BE2C (cell line): ENCODE measurements around the gene MAGEA6.
A peak's percentile ranks its signal among the peaks of the same experiment; 100 is the strongest.
"Not testable (repeated sequence)": the region's sequence is repeated elsewhere in the genome, so short reads cannot be mapped to it uniquely, and the experiment has no call there.

Experiments used
- DNase-seq: peaks from one replicate; pipeline ENCODE4 v3.0.0-alpha.2; 2020
- H3K27me3 ChIP-seq: fragments of 250-450 bp; sonication (Bioruptor Pico); 2 replicates; pipeline ENCODE4 v1.5.1; 2020; ENCODE audit warnings: mild to moderate bottlenecking
- H3K36me3 ChIP-seq: fragments of 250-450 bp; sonication (Bioruptor Pico); 2 replicates; pipeline ENCODE4 v1.5.1; 2020; ENCODE audit warnings: mild to moderate bottlenecking
- H3K4me1 ChIP-seq: fragments of 250-450 bp; sonication (Bioruptor Pico); 2 replicates; pipeline ENCODE4 v1.5.1; 2020
- H3K4me3 ChIP-seq: 2 replicates; pipeline ENCODE4 v1.5.1; 2011; ENCODE audit warnings: low read depth, low read length
- H3K9me3 ChIP-seq: fragments of 250-450 bp; sonication (Bioruptor Pico); 2 replicates; pipeline ENCODE4 v1.5.1; 2020
- TF ChIP-seq, protein P1 (sequence below): IDR thresholded peaks from 2 replicates; pipeline ENCODE4 v1.5.1; 2012; ENCODE audit warnings: mild to moderate bottlenecking, low read depth, low read length

The MAGEA6 gene

DNA sequence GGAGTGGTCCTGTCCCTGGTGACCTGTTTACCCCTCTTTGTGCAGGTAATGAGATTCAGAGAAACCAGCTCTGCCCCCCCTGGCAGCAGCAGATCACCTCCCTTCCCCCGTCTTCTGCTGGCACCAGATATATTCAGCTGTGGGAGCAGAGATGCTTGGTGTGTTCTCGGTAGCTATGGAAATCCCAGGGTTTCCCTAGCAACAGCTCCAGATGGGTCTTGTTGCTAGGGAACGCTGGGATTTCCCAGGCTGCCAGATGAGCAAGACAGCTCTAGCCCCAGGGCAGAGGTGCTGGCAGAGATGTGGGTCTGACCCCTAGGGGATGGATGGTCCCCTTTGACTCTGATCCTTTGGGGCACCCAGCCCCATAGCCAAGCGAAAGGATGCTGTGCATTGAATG is 40.9 kb upstream of the MAGEA6 start:
- Histone ChIP-seq H3K9me3 (no peaks in the 10 kb centered on the region), H3K4me3 (no peak overlapping the region), H3K36me3 (no peaks in the 10 kb centered on the region), H3K27me3 (no peaks in the 10 kb centered on the region), H3K4me1 (peaks cover 9% of the 10 kb centered on the region)
- TF ChIP-seq, protein P1, sequence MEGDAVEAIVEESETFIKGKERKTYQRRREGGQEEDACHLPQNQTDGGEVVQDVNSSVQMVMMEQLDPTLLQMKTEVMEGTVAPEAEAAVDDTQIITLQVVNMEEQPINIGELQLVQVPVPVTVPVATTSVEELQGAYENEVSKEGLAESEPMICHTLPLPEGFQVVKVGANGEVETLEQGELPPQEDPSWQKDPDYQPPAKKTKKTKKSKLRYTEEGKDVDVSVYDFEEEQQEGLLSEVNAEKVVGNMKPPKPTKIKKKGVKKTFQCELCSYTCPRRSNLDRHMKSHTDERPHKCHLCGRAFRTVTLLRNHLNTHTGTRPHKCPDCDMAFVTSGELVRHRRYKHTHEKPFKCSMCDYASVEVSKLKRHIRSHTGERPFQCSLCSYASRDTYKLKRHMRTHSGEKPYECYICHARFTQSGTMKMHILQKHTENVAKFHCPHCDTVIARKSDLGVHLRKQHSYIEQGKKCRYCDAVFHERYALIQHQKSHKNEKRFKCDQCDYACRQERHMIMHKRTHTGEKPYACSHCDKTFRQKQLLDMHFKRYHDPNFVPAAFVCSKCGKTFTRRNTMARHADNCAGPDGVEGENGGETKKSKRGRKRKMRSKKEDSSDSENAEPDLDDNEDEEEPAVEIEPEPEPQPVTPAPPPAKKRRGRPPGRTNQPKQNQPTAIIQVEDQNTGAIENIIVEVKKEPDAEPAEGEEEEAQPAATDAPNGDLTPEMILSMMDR: no peak
- peak; percentile 78 for DNase-seq

DNA sequence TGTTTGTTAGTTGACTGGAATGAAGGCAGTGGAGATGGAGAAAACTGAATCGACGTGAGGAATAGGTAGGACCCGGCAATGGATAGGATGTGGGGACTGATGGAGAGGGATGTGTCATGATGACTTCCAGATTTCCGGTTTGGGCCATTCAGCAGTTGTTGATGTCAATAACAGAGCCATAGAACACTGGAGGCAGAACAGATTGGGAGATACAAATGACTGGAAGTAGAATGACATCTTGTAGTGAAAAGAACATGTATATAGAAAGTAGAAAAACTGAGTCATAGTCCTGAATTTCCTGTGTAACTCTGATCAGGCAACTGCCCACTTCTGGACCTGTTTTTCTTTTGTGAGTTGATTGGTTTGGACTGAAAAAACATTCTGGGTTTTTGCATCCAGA is 36.5 kb upstream of the MAGEA6 start:
- Histone ChIP-seq H3K27me3 (no peaks in the 10 kb centered on the region), H3K36me3 (no peaks in the 10 kb centered on the region), H3K9me3 (no peaks in the 10 kb centered on the region), H3K4me3 (no peak overlapping the region), H3K4me1 (peaks cover 9% of the 10 kb centered on the region)
- DNase-seq: peak; percentile 60
- TF ChIP-seq, protein P1: no peak

DNA sequence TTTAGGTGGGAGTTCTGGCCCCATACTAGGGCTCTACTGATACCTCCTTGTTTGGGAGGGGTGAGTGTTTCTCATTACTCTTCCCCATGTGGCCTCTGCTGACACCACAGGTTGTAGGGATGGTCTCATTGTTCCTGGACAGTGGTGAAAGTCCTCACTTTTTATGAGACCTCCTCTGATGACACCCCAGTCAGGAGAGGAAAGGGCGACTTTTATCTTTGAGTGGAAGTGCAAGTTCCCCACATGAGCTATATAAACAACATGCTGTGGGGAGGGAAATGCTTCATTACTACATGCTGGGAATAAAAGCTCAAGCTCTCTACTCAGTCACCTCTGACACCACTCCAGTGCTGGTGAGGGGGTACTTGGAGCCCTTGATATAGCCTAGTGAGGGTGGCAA is 29.5 kb upstream of the MAGEA6 start:
- no peaks in the 10 kb centered on the region for H3K4me1 ChIP-seq
- no peaks in the 10 kb centered on the region for H3K36me3 ChIP-seq
- TF ChIP-seq, protein P1: no peak
- no peak for DNase-seq
- H3K4me3 ChIP-seq: no peak overlapping the region
- H3K9me3 ChIP-seq: no peaks in the 10 kb centered on the region
- no peaks in the 10 kb centered on the region for H3K27me3 ChIP-seq

DNA sequence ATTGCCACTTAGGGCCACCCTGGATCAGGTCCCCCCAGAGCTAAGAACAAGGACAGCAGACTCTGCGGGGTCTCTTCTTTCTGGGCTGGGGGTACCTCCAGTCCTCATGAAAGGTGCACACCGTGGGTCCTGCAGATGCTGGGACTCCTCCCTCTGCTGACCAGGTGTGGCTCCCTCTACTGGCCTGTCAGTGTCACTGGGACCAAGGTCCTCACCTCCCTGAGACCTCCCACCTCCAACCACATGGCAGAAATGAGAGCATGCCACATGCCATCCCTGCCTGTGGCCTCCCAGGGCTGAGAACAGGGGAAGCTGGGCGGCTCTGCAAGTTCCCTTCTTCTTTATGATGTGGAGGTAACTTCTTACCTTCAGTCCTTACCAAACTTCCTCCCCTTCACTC is 17.6 kb upstream of the MAGEA6 start:
- H3K9me3 ChIP-seq, H3K36me3 ChIP-seq, H3K4me1 ChIP-seq, DNase-seq, H3K4me3 ChIP-seq, H3K27me3 ChIP-seq: not testable (repeated sequence)

DNA sequence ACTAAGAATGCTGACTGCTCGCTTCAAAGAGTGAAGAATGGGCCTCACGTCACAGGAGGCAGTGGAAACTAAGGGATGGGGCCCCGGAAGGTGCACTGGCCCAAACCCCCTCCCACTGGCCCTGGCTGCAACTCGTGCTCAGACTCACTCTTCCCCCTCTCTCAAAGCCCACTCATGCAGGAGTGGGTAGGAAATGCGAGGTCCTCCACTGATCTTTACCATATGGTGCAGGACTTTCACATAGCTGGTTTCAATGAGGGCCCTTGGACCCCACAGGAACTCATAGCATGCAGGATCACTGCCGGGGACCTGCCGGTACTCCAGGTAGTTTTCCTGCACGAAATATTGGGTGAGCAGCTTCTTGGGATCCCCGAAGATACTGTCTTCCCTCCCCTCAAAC is 2.9 kb downstream of the MAGEA6 start:
- H3K4me3 ChIP-seq, H3K27me3 ChIP-seq, H3K36me3 ChIP-seq, H3K4me1 ChIP-seq, DNase-seq, H3K9me3 ChIP-seq: not testable (repeated sequence)

DNA sequence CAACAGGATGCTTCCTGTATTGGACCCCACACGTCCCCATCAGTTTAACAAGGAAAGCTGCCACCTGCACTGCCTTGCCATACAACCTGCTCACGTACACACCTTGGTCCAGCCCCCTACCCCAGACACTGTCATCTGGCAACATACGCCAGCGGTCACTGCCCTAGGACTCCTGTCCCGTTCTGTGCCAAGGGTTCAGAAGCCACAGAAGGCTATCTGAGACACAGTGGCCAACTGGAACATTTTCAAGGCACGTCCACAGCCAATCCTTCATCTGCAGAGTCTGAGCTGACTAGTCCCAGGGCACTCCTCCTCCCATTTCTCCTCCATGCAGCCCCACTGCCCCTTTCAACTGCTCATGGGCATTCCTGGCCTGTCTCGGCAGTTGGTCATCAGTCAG is 7.9 kb downstream of the MAGEA6 start:
- not testable (repeated sequence) for H3K4me3 ChIP-seq

DNA sequence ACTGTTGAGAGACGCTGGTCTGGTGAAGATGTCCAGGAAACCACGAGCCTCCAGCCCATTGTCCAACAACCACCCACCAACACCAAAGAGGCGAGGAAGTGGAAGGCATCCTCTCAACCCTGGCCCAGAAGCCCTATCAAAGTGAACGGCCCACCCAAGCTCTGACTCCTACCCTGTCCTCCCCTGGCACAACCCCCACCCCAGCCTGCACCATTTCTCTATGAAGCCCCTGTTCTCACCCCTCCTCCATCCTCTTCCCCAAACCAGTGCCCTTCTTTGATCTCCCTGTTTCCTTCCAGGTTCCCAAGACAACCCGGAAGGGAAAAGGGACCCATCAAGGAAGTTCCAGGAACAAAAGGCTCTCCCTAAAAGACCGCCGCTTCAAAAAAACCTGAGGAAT is 9.9 kb downstream of the MAGEA6 start:
- not testable (repeated sequence) for H3K36me3 ChIP-seq, H3K9me3 ChIP-seq, H3K4me1 ChIP-seq, H3K27me3 ChIP-seq, H3K4me3 ChIP-seq, DNase-seq

More for the DNA sequence above, 7.9 kb downstream of the MAGEA6 start:
- DNase-seq, H3K27me3 ChIP-seq, H3K9me3 ChIP-seq, H3K36me3 ChIP-seq, H3K4me1 ChIP-seq: not testable (repeated sequence)

DNA sequence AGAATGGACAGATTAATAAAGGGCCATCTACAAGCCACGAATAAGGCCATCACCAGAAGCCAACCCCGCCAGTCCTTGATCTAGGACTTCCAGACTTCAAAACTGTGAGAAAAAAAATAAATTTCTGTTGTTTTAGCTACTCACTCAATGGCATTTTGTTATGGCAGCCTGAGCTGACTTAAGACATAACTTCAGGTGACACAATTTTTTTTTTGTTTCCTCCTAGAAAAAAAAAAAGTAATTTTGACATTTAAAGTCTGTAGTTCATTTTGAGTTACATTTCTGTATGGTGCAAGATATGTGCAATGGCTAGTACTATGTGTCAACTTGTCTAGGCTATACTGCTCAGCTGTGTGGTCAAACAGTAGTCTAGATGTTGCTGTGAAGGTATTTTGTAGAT is 10.6 kb downstream of the MAGEA6 start, which contains the start of gene CSAG3:
TSS of gene CSAG3 (plus strand) at position 301 of the 400 bp plus-strand sequence.
- H3K9me3 ChIP-seq, H3K27me3 ChIP-seq, H3K4me3 ChIP-seq, DNase-seq, H3K4me1 ChIP-seq, H3K36me3 ChIP-seq: not testable (repeated sequence)

DNA sequence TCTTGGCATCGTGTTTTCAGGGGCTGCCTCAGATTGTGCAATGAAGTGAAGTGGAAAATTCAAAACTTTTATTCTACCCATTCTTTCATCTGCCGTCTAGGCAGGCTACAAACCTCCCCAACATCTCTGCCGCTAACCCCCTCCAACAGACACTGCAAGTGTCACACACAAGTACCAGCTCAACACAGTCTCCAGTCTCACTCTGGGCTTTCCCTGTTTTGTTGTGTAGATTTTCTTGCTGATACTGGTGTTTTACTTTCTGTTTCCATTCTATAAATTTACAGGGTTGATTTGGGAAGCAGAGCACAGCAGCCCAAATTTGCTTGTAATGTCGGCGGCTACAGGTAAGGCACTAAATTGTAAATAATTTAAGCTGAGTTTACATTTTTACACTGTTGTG is 14.6 kb downstream of the MAGEA6 start:
- not testable (repeated sequence) for H3K27me3 ChIP-seq, H3K36me3 ChIP-seq, DNase-seq, H3K4me3 ChIP-seq, H3K9me3 ChIP-seq, H3K4me1 ChIP-seq

DNA sequence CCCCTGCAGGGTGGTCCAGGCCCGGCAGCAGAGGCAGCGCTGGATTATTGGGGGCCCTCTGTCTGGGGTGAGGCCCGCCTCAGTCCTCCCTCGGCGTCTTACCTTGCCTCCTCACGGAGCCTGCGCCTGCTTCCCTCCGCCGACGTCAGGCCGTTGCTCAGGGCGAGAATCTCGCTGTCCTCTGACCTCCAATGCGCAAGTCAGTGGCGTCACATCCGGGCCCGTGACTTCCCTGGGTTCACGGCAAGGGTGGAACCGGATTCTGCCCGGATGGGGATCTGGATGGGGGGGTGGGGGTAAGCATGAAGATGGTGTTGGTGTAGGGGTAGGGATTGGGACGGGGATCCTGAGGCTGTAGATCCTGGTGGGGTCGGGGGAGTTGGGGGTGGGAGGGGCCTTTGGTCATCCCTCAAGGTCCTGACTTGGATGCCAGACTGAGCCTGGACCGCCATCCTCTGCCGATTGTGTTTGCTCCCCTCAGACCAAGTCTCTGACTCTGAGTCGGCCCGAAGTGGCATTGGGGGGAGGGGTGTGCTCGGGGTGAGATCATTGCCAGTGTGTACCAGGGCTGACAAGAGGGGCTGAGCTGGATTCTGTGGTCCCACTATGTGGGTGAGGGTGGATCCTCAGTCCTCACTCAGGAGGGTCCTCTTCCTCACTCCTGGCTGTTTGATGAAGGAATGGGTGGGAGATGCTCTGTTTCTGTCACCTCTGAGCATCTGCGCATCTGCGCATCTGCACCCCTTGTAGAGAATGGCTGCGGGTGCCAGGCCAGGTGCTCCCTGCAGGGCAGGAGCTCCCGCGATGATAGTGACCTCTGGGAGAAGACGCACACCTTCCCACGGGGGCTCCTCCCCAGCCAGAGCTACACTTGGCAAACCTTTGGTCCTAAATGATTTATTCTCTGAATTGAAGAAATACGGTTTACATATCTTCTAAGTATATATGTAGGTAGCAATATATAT is 15.5 kb downstream of the MAGEA6 start, which contains the start of gene MAGEA2:
TSS of gene MAGEA2 (minus strand) at position 157 of the 965 bp plus-strand sequence. CDS start 2,479 bp downstream, outside the sequence.
- not testable (repeated sequence) for H3K4me1 ChIP-seq, DNase-seq, H3K36me3 ChIP-seq, H3K4me3 ChIP-seq, H3K9me3 ChIP-seq, H3K27me3 ChIP-seq
